Glomerular visceral epithelial cell (primary cell): ENCODE measurements around the gene MLLT3.

ENCODE experiments used
- DNase-seq: peaks from one replicate; pipeline ENCODE4 v3.0.0-alpha.2; 2016; ENCODE audit errors: extremely low spot score

MLLT3 gene

GRCh38 chr9:20512106-20512505, 110.2 kb downstream of the MLLT3 start:
- no peak for DNase-seq

GRCh38 chr9:20511686-20512085, 110.6 kb downstream of the MLLT3 start:
- DNase-seq = no peak

- no peak for DNase-seq
Measured at GRCh38 chr9:20509466-20509865, 112.8 kb downstream of the MLLT3 start.

GRCh38 chr9:20508242-20508641, 114.1 kb downstream of the MLLT3 start:
- DNase-seq = no peak

GRCh38 chr9:20507431-20507830, 114.9 kb downstream of the MLLT3 start:
- DNase-seq = no peak

GRCh38 chr9:20506099-20506900, 116.0 kb downstream of the MLLT3 start:
- no peak for DNase-seq

- no peak for DNase-seq
Measured at GRCh38 chr9:20505574-20505973, 116.7 kb downstream of the MLLT3 start.

GRCh38 chr9:20504930-20505329, 117.4 kb downstream of the MLLT3 start:
- no peak for DNase-seq

GRCh38 chr9:20500101-20500500, 122.2 kb downstream of the MLLT3 start:
- no peak for DNase-seq

GRCh38 chr9:20499013-20499412, 123.3 kb downstream of the MLLT3 start:
- no peak for DNase-seq

GRCh38 chr9:20496328-20496727, 126.0 kb downstream of the MLLT3 start:
- no peak for DNase-seq

GRCh38 chr9:20495098-20495497, 127.2 kb downstream of the MLLT3 start:
- DNase-seq = no peak

- DNase-seq = no peak
Measured at GRCh38 chr9:20494035-20494434, 128.3 kb downstream of the MLLT3 start.

GRCh38 chr9:20492772-20493171, 129.5 kb downstream of the MLLT3 start:
- DNase-seq = no peak

GRCh38 chr9:20491612-20492011, 130.7 kb downstream of the MLLT3 start:
- DNase-seq = no peak

- DNase-seq = no peak
Measured at GRCh38 chr9:20490246-20490834, 132.0 kb downstream of the MLLT3 start.

GRCh38 chr9:20488691-20489090, 133.6 kb downstream of the MLLT3 start:
- no peak for DNase-seq

- no peak for DNase-seq
Measured at GRCh38 chr9:20486552-20486951, 135.7 kb downstream of the MLLT3 start.

- DNase-seq = no peak
Measured at GRCh38 chr9:20481437-20481836, 140.9 kb downstream of the MLLT3 start.

- no peak for DNase-seq
Measured at GRCh38 chr9:20480249-20480648, 142.1 kb downstream of the MLLT3 start.

GRCh38 chr9:20479419-20480155, 142.7 kb downstream of the MLLT3 start:
- DNase-seq = no peak

GRCh38 chr9:20478786-20479185, 143.5 kb downstream of the MLLT3 start:
- DNase-seq = no peak
